Prostate gland (tissue), 2 donors: ENCODE measurements around the gene ASCL5. TPM values are rescaled to one million over a fixed set of nuclear protein-coding genes. Genes with fewer than 3 reads are reported as not detected.

Experiments used
- DNase-seq: peaks from one replicate; pipeline ENCODE4 v3.0.0-alpha.2; 2019; ENCODE audit warnings: low spot score
- H3K27ac ChIP-seq, 2 donors: fragments of 200-600 bp; sonication (generic); 2 replicates each; pipeline ENCODE4 v1.5.1; 2017 to 2019
- H3K27me3 ChIP-seq: fragments of 200-600 bp; sonication (generic); replicated peaks from 2 replicates; pipeline ENCODE4 v1.5.1; 2019; ENCODE audit not compliant: insufficient read depth
- H3K36me3 ChIP-seq, 2 donors: fragments of 200-600 bp; sonication (generic); 1 replicate in 1 of 2; 2 replicates in 1 of 2; pipeline versions ENCODE4 v1.5.1 to v1.8.1; 2017 to 2019
- H3K4me1 ChIP-seq: fragments of 200-600 bp; sonication (generic); replicated peaks from 2 replicates; pipeline ENCODE4 v1.5.1; 2019
- H3K4me3 ChIP-seq, 2 donors: fragments of 200-600 bp; sonication (generic); 2 replicates each; pipeline ENCODE4 v1.5.1; 2017 to 2019
- H3K9me3 ChIP-seq: fragments of 200-600 bp; sonication (generic); 2 replicates; pipeline ENCODE4 v1.5.1; 2017
- POLR2A ChIP-seq: fragments of 450-650 bp; IDR thresholded peaks from one replicate; pipeline ENCODE4 v1.6.1; 2016; ENCODE audit warnings: antibody characterized with exemption, mild to moderate bottlenecking
- POLR2AphosphoS5 ChIP-seq: sonication (generic); formaldehyde crosslinking; IDR thresholded peaks from one replicate; pipeline ENCODE4 v1.6.1; 2017; ENCODE audit warnings: antibody characterized with exemption
- WGBS: methylation state at CpG from one replicate; pipeline ENCODE4 v1.1.5; 2018; 5-methylcytosine and 5-hydroxymethylcytosine counted together
- intact Hi-C: fragments of 100-400 bp; cut with DNase I; formaldehyde crosslinking; loops from one replicate; pipeline ENCODE4 v1.14.2; 2022
- total RNA-seq, 2 donors: library from RNA; depleted of rRNA; stranded (reverse); fragments of >200 nt; gene quantifications; one replicate each; pipeline ENCODE4 v1.1.0, GENCODE V29; 2016
- TF ChIP-seq, protein P1 (sequence below), 4 experiments: fragments of 200-600 bp in 2 of 4; fragments of 450-650 bp in 2 of 4; sonication (generic) in 2 of 4; IDR thresholded peaks; 1 replicate in 3 of 4; 2 replicates in 1 of 4; pipeline ENCODE4 v1.5.1; 2016 to 2019; ENCODE audit warnings: antibody characterized with exemption in 4 of 4, mild to moderate bottlenecking in 2 of 4, moderate library complexity in 2 of 4

The ASCL5 gene
- total RNA-seq, 2 donors from 2014 or later = not detected

DNA sequence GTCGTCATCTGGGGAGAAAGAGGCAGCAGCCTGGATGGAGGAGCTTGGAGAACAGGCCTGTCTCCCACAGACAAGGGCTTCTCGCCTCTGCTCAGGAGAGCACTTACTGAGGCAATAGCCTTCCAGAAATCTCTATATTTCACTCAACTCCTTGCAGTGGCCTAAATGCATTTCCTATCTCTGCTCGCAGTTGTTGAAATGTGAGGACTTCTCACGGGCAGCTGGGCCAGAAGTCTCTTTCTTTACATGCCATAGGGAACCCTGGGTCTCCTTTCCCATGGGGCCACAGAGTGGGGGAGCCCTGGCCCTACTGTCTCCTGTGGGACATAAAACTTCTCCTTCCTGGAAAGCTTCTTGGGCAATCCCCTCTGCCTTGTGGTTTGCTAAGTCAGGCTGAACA, 60.0 kb downstream of the ASCL5 start:
- TF ChIP-seq, protein P1, sequence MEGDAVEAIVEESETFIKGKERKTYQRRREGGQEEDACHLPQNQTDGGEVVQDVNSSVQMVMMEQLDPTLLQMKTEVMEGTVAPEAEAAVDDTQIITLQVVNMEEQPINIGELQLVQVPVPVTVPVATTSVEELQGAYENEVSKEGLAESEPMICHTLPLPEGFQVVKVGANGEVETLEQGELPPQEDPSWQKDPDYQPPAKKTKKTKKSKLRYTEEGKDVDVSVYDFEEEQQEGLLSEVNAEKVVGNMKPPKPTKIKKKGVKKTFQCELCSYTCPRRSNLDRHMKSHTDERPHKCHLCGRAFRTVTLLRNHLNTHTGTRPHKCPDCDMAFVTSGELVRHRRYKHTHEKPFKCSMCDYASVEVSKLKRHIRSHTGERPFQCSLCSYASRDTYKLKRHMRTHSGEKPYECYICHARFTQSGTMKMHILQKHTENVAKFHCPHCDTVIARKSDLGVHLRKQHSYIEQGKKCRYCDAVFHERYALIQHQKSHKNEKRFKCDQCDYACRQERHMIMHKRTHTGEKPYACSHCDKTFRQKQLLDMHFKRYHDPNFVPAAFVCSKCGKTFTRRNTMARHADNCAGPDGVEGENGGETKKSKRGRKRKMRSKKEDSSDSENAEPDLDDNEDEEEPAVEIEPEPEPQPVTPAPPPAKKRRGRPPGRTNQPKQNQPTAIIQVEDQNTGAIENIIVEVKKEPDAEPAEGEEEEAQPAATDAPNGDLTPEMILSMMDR (IDR thresholded peaks at IDR 0.05) = no peak
- no peak for TF ChIP-seq POLR2A
- TF ChIP-seq POLR2AphosphoS5 = no peak
- Histone ChIP-seq H3K27me3 (no peaks in the 10 kb centered on the region), H3K4me3 (no peak overlapping the region), H3K27ac (no peak overlapping the region), H3K36me3 (no peaks in the 10 kb centered on the region), H3K9me3 (no peaks in the 10 kb centered on the region), H3K4me1 (no peaks in the 10 kb centered on the region)
- 92% methylated on average over 4 of the region's 4 CpGs for WGBS
- intact Hi-C loops = no loop called here
- DNase-seq = no peak

- Histone ChIP-seq H3K4me1 (no peaks in the 10 kb centered on the region), H3K4me3 (no peak overlapping the region), H3K9me3 (no peaks in the 10 kb centered on the region), H3K27me3 (no peaks in the 10 kb centered on the region), H3K36me3 (no peaks in the 10 kb centered on the region), H3K27ac (no peak overlapping the region)
- intact Hi-C loops = no loop called here
- DNase-seq = no peak
- 93% methylated on average over 10 of the region's 10 CpGs for WGBS
- no peak for TF ChIP-seq POLR2A
- TF ChIP-seq, protein P1 (IDR thresholded peaks at IDR 0.05) = no peak
Observed at GRCh38 chr1:201065686-201066085, 61.3 kb downstream of the ASCL5 start.

GRCh38 chr1:201064806-201065205, 62.2 kb downstream of the ASCL5 start:
- Histone ChIP-seq H3K27me3 (no peaks in the 10 kb centered on the region), H3K4me3 (no peak overlapping the region), H3K4me1 (no peaks in the 10 kb centered on the region), H3K27ac (no peak overlapping the region), H3K36me3 (no peaks in the 10 kb centered on the region), H3K9me3 (no peaks in the 10 kb centered on the region)
- TF ChIP-seq POLR2A (no peak), POLR2AphosphoS5 (no peak)
- TF ChIP-seq, protein P1 (IDR thresholded peaks at IDR 0.05) = no peak
- WGBS = 80% methylated on average over 8 of the region's 8 CpGs
- DNase-seq = no peak
- intact Hi-C loops = no loop called here

Other genes starting within 250 kb of the ASCL5 start
- gene INAVA, start 232.3 kb downstream of the ASCL5 start, total RNA-seq = 10 to 100 TPM in 1 of 2 donors, 1 to 10 TPM in 1; 7.4 to 27.1 TPM
- 10 to 100 TPM in 1 of 2 donors, under 1 TPM in 1; 0.46 to 10.5 TPM for gene KIF21B, start 103.5 kb downstream of the ASCL5 start, total RNA-seq
- under 1 TPM in 1 of 2 donors, not detected in 1; 0.55 TPM for gene CACNA1S, start 14.8 kb downstream of the ASCL5 start, total RNA-seq
- 100 to 1,000 TPM; 131 to 164 TPM for gene TMEM9, start 27.3 kb upstream of the ASCL5 start, total RNA-seq
- gene IGFN1, start 63.6 kb upstream of the ASCL5 start, total RNA-seq = 1 to 10 TPM; 2.0 to 6.7 TPM
- gene PKP1, start 156.3 kb upstream of the ASCL5 start, total RNA-seq = 10 to 100 TPM; 36.8 to 82.9 TPM